ENCODE measurements around the gene MUC5AC.
"Not testable (repeated sequence)": the region's sequence is repeated elsewhere in the genome, so short reads cannot be mapped to it uniquely, and the experiment has no call there.

MUC5AC gene

GRCh38 chr11:1178201-1178885 lies 20.6 kb downstream of the MUC5AC start:
- DNase-seq = no peak

GRCh38 chr11:1178906-1179305 lies 21.2 kb downstream of the MUC5AC start:
- DNase-seq = no peak

DNA sequence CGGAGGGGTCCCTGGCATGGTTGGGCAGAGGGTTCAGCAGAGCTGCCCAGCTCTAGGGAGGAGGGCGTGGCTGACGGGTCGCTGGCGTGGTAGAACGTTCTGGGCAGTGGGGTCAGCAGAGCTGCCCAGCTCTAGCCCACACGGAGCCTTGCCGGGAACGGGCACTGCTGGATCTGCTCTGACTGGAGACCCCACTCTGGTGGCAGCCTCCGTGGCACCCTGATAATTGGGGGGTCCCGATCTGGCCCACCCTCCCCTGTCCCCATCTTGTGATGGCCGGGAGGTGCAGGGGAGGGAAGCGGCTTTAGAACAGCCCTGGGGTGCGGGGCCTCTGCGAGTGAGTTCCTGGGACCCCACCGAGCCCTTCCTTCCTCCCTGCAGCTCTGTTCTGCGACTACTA lies 21.9 kb downstream of the MUC5AC start:
- DNase-seq = no peak

DNA sequence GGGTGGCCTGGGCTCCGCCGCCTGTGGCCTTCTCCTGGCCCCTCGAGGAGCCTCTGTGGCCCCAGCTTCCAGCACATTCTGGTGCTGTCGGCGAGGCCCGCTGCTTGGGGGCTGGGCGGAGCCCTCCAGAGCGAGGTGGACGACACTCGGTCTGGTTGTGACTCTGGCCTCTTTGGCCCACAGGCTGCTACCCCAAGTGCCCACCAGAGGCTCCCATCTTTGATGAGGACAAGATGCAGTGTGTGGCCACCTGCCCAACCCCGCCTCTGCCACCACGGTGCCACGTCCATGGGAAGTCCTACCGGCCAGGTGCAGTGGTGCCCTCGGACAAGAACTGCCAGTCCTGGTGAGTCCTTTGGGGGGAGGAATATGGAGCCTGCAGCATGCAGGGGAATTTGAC lies 22.4 kb downstream of the MUC5AC start:
- no peak for DNase-seq

GRCh38 chr11:1180947-1181391 lies 23.2 kb downstream of the MUC5AC start:
- no peak for DNase-seq

DNA sequence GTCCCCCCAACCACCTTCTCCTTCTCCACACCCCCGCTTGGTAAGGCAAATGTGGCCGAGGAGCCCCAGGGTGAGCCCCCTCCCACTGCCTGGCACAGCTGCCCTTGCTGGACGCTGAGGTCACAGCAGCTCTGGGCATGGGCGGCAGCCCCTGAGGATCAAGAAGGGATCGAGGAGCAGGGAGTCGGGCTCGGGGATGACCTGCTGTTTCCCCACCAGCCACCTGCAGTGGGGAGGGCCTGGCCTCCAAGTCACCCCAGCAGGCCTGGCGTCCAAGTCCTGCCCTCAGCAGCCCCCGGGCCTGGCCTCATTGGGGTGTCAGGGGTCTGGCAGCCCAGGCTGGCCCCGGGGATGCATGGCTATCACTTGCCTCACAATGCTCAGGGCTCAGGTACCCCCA lies 23.7 kb downstream of the MUC5AC start:
- DNase-seq = no peak

DNA sequence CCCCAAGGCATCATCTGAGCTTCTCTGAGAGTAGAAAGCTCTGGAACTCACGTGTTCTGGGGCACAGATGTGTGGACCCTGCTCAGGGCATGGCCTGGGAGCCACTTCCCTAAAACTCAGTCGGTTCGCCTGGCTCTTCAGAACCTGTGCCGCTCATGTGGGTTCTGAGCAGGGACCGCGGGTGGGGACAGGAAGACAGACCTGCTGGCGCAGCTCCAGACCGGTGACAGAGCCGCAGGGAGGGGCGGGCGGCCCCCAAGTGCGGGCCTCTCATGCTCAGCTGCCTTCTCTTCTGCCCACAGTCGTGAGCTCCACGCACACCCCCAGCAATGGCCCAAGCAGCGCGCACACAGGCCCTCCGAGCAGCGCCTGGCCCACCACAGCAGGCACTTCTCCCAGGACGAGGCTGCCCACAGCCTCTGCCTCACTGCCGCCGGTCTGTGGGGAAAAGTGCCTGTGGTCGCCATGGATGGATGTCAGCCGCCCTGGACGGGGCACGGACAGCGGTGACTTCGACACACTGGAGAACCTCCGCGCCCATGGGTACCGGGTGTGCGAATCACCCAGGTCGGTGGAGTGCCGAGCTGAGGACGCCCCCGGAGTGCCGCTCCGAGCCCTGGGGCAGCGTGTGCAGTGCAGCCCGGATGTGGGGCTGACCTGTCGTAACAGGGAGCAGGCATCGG lies 24.2 kb downstream of the MUC5AC start:
- no peak for DNase-seq

GRCh38 chr11:1184139-1184538 lies 26.4 kb downstream of the MUC5AC start:
- not testable (repeated sequence) for DNase-seq

DNA sequence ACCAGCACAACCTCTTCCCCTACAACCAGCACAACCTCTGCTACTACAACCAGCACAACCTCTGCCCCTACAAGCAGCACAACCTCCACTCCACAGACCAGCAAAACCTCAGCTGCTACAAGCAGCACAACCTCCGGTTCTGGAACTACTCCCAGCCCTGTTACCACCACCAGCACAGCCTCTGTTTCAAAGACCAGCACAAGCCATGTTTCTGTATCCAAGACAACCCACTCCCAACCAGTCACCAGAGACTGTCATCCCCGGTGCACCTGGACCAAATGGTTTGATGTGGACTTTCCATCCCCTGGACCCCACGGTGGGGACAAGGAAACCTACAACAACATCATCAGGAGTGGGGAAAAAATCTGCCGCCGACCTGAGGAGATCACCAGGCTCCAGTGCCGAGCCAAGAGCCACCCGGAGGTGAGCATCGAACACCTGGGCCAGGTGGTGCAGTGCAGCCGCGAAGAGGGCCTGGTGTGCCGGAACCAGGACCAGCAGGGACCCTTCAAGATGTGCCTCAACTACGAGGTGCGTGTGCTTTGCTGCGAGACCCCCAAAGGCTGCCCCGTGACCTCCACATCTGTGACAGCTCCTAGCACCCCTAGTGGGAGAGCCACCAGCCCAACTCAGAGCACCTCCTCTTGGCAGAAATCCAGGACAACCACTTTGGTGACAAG lies 30.8 kb downstream of the MUC5AC start:
- DNase-seq = not testable (repeated sequence)

- DNase-seq = not testable (repeated sequence)
These were observed 32.1 kb downstream of the MUC5AC start for GRCh38 chr11:1189816-1190215.

GRCh38 chr11:1191786-1192470 lies 34.2 kb downstream of the MUC5AC start:
- DNase-seq = not testable (repeated sequence)

DNA sequence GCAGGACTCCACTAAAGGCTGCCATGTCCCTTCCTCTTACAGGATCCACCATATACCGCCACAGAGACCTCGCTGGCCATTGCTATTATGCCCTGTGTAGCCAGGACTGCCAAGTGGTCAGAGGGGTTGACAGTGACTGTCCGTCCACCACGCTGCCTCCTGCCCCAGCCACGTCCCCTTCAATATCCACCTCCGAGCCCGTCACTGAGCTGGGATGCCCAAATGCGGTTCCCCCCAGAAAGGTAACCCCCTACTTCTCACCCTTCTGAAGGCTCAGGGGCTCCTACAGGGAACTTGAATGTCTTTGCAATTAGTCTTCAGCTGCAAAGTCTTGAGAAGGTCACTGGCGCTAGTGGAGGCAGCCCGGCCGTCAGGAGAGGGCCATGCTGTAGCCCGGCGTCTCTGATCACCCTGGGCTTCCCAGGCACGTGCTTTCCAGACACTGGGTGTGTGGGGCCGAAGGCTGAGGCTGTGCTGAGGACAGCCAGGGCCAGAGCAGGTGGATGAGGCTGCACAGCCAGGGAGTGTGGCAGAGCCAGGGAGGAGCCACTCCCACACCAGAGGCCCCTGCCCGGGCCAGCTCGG lies 35.1 kb downstream of the MUC5AC start:
- no peak for DNase-seq

DNA sequence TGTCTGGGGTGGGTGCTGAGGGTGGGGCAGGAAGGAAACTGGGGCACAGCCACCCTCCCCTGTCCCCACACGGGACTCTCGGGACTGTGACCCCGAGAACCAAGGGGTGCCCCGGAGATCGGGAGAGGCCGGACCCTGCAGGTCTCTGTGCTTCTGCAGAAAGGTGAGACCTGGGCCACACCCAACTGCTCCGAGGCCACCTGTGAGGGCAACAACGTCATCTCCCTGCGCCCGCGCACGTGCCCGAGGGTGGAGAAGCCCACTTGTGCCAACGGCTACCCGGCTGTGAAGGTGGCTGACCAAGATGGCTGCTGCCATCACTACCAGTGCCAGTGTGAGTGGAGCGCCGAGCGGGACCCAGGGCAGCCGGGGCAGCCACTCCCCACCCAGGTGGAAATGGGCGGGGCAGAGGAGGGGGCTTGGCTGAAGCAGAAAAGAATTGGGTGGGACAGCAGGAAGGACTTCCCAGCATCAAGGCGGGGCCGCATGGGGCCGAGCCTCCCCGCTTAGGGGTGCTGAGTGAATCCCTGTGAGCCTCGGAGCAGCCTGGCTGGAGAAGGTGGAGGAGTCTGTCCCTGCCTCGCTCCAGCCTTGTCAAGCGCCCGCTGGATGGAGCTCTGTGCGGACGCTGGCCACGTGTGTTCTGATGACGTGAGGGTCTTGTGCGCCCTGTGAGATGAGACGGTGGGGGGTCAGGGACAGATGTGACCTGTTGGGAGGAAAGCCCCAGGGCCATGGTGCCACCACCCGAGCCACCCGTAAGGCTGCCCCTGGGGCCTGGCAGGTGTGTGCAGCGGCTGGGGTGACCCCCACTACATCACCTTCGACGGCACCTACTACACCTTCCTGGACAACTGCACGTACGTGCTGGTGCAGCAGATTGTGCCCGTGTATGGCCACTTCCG lies 35.8 kb downstream of the MUC5AC start:
- no peak for DNase-seq

DNA sequence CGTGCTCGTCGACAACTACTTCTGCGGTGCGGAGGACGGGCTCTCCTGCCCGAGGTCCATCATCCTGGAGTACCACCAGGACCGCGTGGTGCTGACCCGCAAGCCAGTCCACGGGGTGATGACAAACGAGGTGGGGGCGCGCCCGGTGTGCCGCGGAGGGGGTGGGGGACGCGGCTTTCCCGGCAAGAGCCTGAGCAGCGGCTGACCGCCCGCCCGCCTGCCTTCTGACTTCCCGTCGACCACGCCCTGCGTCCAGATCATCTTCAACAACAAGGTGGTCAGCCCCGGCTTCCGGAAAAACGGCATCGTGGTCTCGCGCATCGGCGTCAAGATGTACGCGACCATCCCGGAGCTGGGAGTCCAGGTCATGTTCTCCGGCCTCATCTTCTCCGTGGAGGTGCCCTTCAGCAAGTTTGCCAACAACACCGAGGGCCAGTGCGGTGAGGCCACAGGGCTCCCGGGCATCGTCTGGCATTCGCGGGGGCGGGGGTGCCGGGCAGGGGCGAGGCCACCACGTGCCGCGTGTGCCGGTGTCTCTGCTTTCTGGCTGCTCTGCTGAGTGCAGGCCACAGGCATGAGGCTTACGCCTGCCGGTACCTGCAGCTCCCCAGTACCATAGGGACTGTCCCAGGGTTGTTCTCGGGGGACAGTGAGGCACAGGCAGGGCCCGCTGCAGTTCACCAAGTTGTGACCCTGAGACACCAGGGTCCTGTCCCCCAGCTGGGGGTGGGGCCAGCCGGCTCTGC lies 36.7 kb downstream of the MUC5AC start:
- no peak for DNase-seq

DNA sequence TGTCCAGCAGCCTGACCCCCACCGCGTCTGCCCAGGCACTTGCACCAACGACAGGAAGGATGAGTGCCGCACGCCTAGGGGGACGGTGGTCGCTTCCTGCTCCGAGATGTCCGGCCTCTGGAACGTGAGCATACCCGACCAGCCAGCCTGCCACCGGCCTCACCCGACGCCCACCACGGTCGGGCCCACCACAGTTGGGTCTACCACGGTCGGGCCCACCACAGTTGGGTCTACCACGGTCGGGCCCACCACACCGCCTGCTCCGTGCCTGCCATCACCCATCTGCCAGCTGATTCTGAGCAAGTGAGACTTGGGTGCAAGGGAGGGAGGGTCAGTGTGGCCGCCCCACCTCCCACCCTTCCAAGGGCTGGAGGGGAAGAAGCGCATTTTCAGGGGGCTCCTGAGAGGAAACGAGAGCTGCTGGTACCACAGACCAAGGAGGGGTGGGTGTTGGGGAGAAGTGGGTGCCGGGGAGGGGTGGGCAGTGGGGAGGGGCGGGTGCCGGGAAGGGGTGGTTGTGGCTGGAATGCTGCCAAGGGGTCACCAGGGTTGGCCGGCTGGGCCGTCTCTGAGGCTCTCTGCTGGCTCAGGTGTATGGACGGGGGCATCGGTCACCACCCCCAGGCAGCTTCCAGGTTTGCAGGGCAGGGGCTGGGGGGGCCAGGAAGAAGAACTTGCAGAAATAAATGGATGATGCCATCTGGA lies 37.4 kb downstream of the MUC5AC start:
- no peak for DNase-seq

GRCh38 chr11:1195682-1196515 lies 38.1 kb downstream of the MUC5AC start:
- no peak for DNase-seq

GRCh38 chr11:1196516-1197391 lies 39.0 kb downstream of the MUC5AC start:
- DNase-seq = no peak

- no peak for DNase-seq
These were observed 39.7 kb downstream of the MUC5AC start for GRCh38 chr11:1197431-1197885.
